Esophagus muscularis mucosa (tissue), 4 donors: ENCODE measurements around the gene PLCL1. TPM values are rescaled to one million over a fixed set of nuclear protein-coding genes. Genes with fewer than 3 reads are reported as not detected.

Experiments
- DNase-seq: peaks from one replicate; pipeline ENCODE4 v3.0.0-alpha.2; 2017; ENCODE audit errors: extremely low spot score
- H3K27ac ChIP-seq, 4 donors: fragments of 200-600 bp; sonication (generic); replicated peaks in 1 of 4; 1 replicate in 3 of 4; 2 replicates in 1 of 4; pipeline ENCODE4 v1.5.1; 2016 to 2019; ENCODE audit warnings: mild to moderate bottlenecking in 1 of 4
- H3K27me3 ChIP-seq, 4 donors: fragments of 200-600 bp; sonication (generic); one replicate each; pipeline versions ENCODE4 v1.5.1 to v1.6.0; 2016 to 2019
- H3K36me3 ChIP-seq, 4 donors: fragments of 200-600 bp; sonication (generic); one replicate each; pipeline ENCODE4 v1.5.1; 2016 to 2019
- H3K4me1 ChIP-seq, 4 donors: fragments of 200-600 bp; sonication (generic); one replicate each; pipeline ENCODE4 v1.5.1; 2016 to 2019
- H3K4me3 ChIP-seq, 4 donors: fragments of 200-600 bp; sonication (generic); 1 replicate in 2 of 4; 2 replicates in 2 of 4; pipeline ENCODE4 v1.5.1; 2016 to 2019; ENCODE audit warnings: mild to moderate bottlenecking in 4 of 4, moderate library complexity in 1 of 4
- H3K9me3 ChIP-seq, 4 donors: fragments of 200-600 bp; sonication (generic); 1 replicate in 3 of 4; 2 replicates in 1 of 4; pipeline ENCODE4 v1.5.1; 2016 to 2019
- CTCF ChIP-seq, 3 experiments: fragments of 200-600 bp in 2 of 3; fragments of 450-650 bp in 1 of 3; sonication (generic) in 2 of 3; IDR thresholded peaks; one replicate each; pipeline ENCODE4 v1.5.1; 2017 to 2019; ENCODE audit warnings: antibody characterized with exemption in 3 of 3, mild to moderate bottlenecking in 2 of 3, moderate library complexity in 1 of 3
- EP300 ChIP-seq: sonication (generic); formaldehyde crosslinking; IDR thresholded peaks from one replicate; pipeline ENCODE4 v1.6.1; 2017; ENCODE audit warnings: antibody characterized with exemption
- POLR2A ChIP-seq: fragments of 450-650 bp; IDR thresholded peaks from one replicate; pipeline ENCODE4 v1.6.1; 2017; ENCODE audit warnings: antibody characterized with exemption, moderate library complexity, mild to moderate bottlenecking, low read depth
- POLR2AphosphoS5 ChIP-seq, 2 donors: sonication (generic); formaldehyde crosslinking; IDR thresholded peaks; one replicate each; pipeline ENCODE4 v1.6.1; 2017; ENCODE audit warnings: antibody characterized with exemption in 2 of 2
- WGBS: methylation state at CpG from one replicate; pipeline ENCODE4 v1.1.5; 2018; 5-methylcytosine and 5-hydroxymethylcytosine counted together
- intact Hi-C: fragments of 100-400 bp; cut with DNase I; formaldehyde crosslinking; loops from one replicate; pipeline ENCODE4 v1.15.1; 2023
- total RNA-seq, 4 donors: library from RNA; depleted of rRNA; stranded (reverse); fragments of >200 nt; gene quantifications; one replicate each; pipeline versions ENCODE4 v1.1.0 to v1.2.1, GENCODE V29; 2016

PLCL1 gene
- total RNA-seq = 10 to 100 TPM; 67.3 to 86.2 (median 79.2) TPM

GRCh38 chr2:197804049-197804757 lies at the start of gene PLCL1:
PLCL1 (plus strand) TSS chr2:197804593.
- DNase-seq = peak; percentile 97
- intact Hi-C loops = loop anchor here (10.0 kb wide), 2 partner anchors 151 to 181 kb away; no protein-coding TSS in a partner anchor
- no peaks in the 10 kb centered on the region for H3K9me3 ChIP-seq
- peak within 1 kb of the TSS; percentile 88 to 92 (median 91) for H3K27ac ChIP-seq
- no peaks in the 10 kb centered on the region for H3K36me3 ChIP-seq
- peaks cover 7 to 47% (median 33%) of the 10 kb centered on the region in 4 donors for H3K4me1 ChIP-seq
- peak within 1 kb of the TSS; percentile 86 to 96 (median 92) for H3K4me3 ChIP-seq
- WGBS = 3% methylated on average over 22 of the region's 50 CpGs
- H3K27me3 ChIP-seq = no peaks in the 10 kb centered on the region
- TF ChIP-seq POLR2AphosphoS5 (IDR thresholded peaks at IDR 0.05) = peak; percentile 84 to 91
- peak; percentile 3 to 21 (median 20) for TF ChIP-seq CTCF (IDR thresholded peaks at IDR 0.05)
- TF ChIP-seq EP300 = no peak
- peak; percentile 5 for TF ChIP-seq POLR2A

GRCh38 chr2:197759013-197759412 lies 45.4 kb upstream of the PLCL1 start:
- Histone ChIP-seq H3K4me1 (no peaks in the 10 kb centered on the region), H3K27me3 (no peaks in the 10 kb centered on the region), H3K9me3 (peaks cover 0 to 17% (median 14%) of the 10 kb centered on the region in 4 donors), H3K36me3 (no peaks in the 10 kb centered on the region), H3K27ac (no peak overlapping the region), H3K4me3 (no peak overlapping the region)
- intact Hi-C loops = no loop called here
- 51% methylated on average over 3 of the region's 4 CpGs for WGBS
- DNase-seq = no peak
- TF ChIP-seq POLR2A (no peak), EP300 (no peak), POLR2AphosphoS5 (IDR thresholded peaks at IDR 0.05) (no peak), CTCF (IDR thresholded peaks at IDR 0.05) (no peak)

GRCh38 chr2:197759625-197760292 lies 44.6 kb upstream of the PLCL1 start:
- Histone ChIP-seq H3K27ac (no peak overlapping the region), H3K4me1 (no peaks in the 10 kb centered on the region), H3K9me3 (peaks cover 0 to 17% (median 14%) of the 10 kb centered on the region in 4 donors), H3K27me3 (no peaks in the 10 kb centered on the region), H3K36me3 (no peaks in the 10 kb centered on the region), H3K4me3 (no peak overlapping the region)
- 82% methylated on average over 4 of the region's 11 CpGs for WGBS
- no peak for DNase-seq
- TF ChIP-seq POLR2AphosphoS5 (IDR thresholded peaks at IDR 0.05) (no peak), EP300 (no peak)
- intact Hi-C loops = no loop called here

- 60% methylated on average over 1 of the region's 3 CpGs for WGBS
- intact Hi-C loops = no loop called here
- H3K9me3 ChIP-seq = peaks cover 0 to 17% (median 14%) of the 10 kb centered on the region in 4 donors
- no peaks in the 10 kb centered on the region for H3K4me1 ChIP-seq
- no peaks in the 10 kb centered on the region for H3K36me3 ChIP-seq
- DNase-seq = no peak
- no peak for TF ChIP-seq CTCF (IDR thresholded peaks at IDR 0.05)
- TF ChIP-seq POLR2AphosphoS5 (IDR thresholded peaks at IDR 0.05) = no peak
- no peak for TF ChIP-seq POLR2A
- no peak for TF ChIP-seq EP300
- no peaks in the 10 kb centered on the region for H3K27me3 ChIP-seq
- no peak overlapping the region for H3K27ac ChIP-seq
- H3K4me3 ChIP-seq = no peak overlapping the region
Measured at GRCh38 chr2:197760293-197760657, 44.1 kb upstream of the PLCL1 start.

GRCh38 chr2:197777823-197778407 lies 26.5 kb upstream of the PLCL1 start:
- no peaks in the 10 kb centered on the region for H3K9me3 ChIP-seq
- no peak overlapping the region for H3K27ac ChIP-seq
- H3K4me1 ChIP-seq = no peaks in the 10 kb centered on the region
- WGBS = 31% methylated on average over 4 of the region's 4 CpGs
- DNase-seq = no peak
- intact Hi-C loops = loop anchor here (2.0 kb wide), 1 partner anchor 71 kb away; no protein-coding TSS in a partner anchor
- peaks cover 0 to 4% (median 2%) of the 10 kb centered on the region in 4 donors for H3K27me3 ChIP-seq
- TF ChIP-seq CTCF (IDR thresholded peaks at IDR 0.05) = peak; percentile 64 to 70 (median 66)
- TF ChIP-seq POLR2A = no peak
- no peak for TF ChIP-seq POLR2AphosphoS5 (IDR thresholded peaks at IDR 0.05)
- TF ChIP-seq EP300 = no peak
- H3K4me3 ChIP-seq = no peak overlapping the region
- no peaks in the 10 kb centered on the region for H3K36me3 ChIP-seq
